Raji (cell line): ENCODE data around the gene MTF2.

Source experiments
- POLR2A ChIP-seq: IDR thresholded peaks from 2 replicates; pipeline ENCODE4 v1.6.1; 2011; ENCODE audit warnings: low read depth, low read length, control low read depth; ENCODE audit not compliant: insufficient read depth

Gene MTF2

GRCh38 chr1:93078203-93078602 lies 880 bp upstream of the MTF2 start:
- TF ChIP-seq POLR2A: no peak

- TF ChIP-seq POLR2A: no peak
Observed at GRCh38 chr1:93078638-93078985, 471 bp upstream of the MTF2 start.

DNA sequence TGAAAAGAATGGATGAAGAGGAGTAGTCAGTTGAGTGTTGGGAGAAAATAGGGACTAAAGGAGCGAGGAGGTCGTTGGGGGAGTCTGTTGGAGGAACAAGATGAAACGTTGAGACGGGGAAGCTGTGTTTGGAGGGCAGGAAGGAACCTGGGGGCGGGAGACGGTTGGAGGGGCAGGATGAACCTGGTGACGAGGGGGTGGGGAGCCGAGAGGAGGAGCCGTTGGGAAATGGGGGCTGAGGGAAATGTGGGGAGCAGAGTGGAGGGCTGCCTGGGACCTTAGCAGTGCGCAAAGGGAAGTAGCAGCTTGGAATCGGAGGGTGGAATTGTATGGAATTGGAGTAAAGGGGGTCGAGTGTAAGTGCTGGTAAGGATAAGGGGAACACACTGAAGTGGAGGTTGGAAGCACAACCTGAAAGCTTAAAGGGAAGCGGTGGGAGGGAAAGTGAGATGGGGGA lies 630 bp downstream of the MTF2 start:
- no peak for TF ChIP-seq POLR2A

GRCh38 chr1:93080179-93080823 lies 1.2 kb downstream of the MTF2 start:
- TF ChIP-seq POLR2A: no peak

- no peak for TF ChIP-seq POLR2A
Observed at GRCh38 chr1:93081716-93082115, 2.6 kb downstream of the MTF2 start.

DNA sequence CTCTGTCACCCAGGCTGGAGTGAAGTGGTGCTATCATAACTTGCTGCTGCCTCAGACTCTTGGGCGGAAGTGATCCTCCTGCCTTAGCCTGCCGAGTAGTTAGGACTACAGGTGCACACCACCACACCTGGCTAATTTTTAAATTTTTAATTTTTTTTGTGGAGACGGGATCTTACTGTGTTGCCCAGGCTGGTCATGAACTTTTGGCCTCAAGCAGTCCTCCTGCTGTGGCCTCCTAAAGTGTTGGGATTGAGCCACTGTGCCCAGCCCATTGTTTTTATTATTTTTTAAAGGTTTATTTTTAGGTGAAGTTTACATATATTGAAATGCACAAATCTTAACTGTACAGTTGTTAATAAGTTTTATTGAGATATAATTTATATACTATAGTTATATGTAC lies 3.2 kb downstream of the MTF2 start:
- no peak for TF ChIP-seq POLR2A

DNA sequence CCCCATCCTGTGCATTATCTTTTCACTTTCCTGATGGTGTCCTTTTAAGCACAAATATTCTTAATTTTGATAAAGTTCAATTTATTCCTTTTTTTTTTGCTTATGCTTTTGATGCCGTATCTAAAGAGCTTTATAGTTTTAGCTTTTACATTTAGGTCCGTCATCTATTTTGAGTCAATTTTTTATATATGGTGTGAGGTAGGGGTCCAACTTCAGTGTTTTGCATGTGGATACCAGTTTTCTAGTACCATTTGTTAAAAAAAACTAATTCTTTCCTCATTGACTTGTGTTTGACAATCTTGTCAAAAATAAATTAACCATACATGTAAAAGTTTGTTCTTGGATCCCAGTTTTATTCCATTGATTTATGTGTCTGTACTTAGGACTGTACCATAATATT lies 4.9 kb downstream of the MTF2 start:
- no peak for TF ChIP-seq POLR2A

GRCh38 chr1:93087532-93087931 lies 8.4 kb downstream of the MTF2 start:
- TF ChIP-seq POLR2A: no peak

DNA sequence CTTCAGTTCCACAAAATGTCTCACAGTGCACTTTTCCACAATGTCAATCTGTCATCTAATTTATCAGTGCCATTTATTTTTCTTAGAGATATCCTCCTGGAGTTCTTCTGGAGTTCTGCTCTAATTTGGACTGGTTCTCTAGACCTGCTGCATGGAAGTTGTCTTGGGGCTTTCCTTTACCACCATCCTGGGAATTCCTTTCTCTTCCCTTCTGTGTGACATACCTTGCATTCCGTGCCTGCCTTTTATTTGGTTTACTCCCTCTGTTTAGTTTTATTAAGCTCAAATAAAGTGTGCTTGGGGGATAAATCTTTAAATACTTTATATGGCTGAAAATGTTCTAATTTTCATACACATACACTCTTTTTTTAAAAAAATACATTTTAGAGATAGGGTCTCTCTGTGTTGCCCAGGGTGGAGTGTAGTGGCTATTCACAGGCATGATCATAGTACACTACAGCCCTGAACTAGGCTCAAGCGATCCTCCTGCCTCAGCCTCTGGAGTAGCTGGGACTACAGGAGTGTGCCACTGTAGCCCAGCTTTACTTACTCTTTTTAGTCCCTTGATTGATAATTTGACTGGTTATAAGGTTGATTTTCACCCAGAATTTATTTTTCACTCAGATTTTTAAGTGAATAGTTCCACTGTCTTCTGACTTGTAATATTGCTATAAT lies 14.4 kb downstream of the MTF2 start:
- TF ChIP-seq POLR2A: no peak

GRCh38 chr1:93095804-93096585 lies 16.9 kb downstream of the MTF2 start:
- TF ChIP-seq POLR2A: no peak

- no peak for TF ChIP-seq POLR2A
Observed at GRCh38 chr1:93102142-93102541, 23.1 kb downstream of the MTF2 start.

GRCh38 chr1:93106226-93106625 lies 27.1 kb downstream of the MTF2 start:
- no peak for TF ChIP-seq POLR2A

GRCh38 chr1:93107395-93107794 lies 28.3 kb downstream of the MTF2 start:
- TF ChIP-seq POLR2A: no peak

DNA sequence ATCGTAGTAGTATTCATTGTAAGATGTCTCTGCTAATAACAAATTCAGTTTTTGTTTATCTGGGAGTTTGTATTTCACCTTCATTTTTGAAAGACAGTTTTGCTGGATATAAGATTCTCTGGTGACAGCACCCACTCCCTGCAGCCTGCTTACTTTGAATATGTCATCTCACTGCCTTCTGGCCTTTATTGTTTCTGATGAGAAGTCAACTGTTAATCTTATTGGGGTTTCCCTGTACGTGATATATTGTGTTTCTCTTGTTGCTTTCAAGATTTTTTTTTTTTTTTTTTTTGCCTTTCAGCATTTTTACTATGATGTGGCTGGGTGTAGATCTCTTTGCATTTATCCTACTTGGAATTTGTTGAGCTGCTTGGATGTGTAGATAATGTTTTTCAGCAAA lies 29.3 kb downstream of the MTF2 start:
- TF ChIP-seq POLR2A: no peak

GRCh38 chr1:93109578-93109977 lies 30.5 kb downstream of the MTF2 start:
- TF ChIP-seq POLR2A: no peak

DNA sequence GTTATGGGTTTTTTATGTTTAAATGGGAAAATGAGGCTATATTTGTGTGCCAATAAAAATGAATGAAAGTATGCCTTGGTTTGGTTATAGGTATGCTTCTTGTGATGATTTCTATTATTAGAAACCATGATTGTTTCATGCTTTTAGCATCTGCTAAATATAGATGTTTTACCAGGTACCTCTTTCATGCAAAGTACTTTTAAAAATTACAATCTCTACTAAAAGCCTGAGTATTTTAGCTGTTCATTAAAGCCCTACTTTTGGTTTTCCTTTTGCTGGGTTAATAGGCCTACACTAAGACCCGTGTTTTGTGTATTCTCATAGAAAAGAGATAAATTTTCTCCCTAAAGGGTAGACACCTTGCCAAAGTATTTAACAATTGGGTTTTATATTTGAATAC lies 32.0 kb downstream of the MTF2 start:
- no peak for TF ChIP-seq POLR2A
